Muscle of leg (tissue), 11 donors: ENCODE measurements around the gene FBXO44. TPM values are rescaled to one million over a fixed set of nuclear protein-coding genes. Genes with fewer than 3 reads are reported as not detected.

ENCODE experiments used
- DNase-seq: peaks from one replicate; pipeline ENCODE4 v3.0.0; 2013
- H3K27ac ChIP-seq: one replicate; pipeline ENCODE4 v1.5.1; 2013; ENCODE audit warnings: mild to moderate bottlenecking, low read length, control low read depth
- H3K27me3 ChIP-seq: one replicate; pipeline ENCODE4 v1.6.1; 2013; ENCODE audit warnings: low read length; ENCODE audit not compliant: control insufficient read depth, insufficient read depth
- H3K36me3 ChIP-seq: one replicate; pipeline ENCODE4 v1.6.1; 2013; ENCODE audit warnings: low read length; ENCODE audit not compliant: control insufficient read depth, insufficient read depth
- H3K4me1 ChIP-seq: one replicate; pipeline ENCODE4 v1.6.1; 2013; ENCODE audit warnings: low read length; ENCODE audit not compliant: control insufficient read depth, insufficient read depth
- H3K4me3 ChIP-seq: one replicate; pipeline ENCODE4 v1.5.1; 2013; ENCODE audit warnings: low read length, control low read depth
- H3K9me3 ChIP-seq: replicated peaks from 2 replicates; pipeline ENCODE4 v1.6.1; 2013; ENCODE audit warnings: low read depth, low read length; ENCODE audit not compliant: control insufficient read depth
- WGBS: methylation state at CpG from one replicate; pipeline ENCODE4 v1.1.5; 2013; ENCODE audit warnings: missing lambda C conversion rate; ENCODE audit not compliant: insufficient coverage; 5-methylcytosine and 5-hydroxymethylcytosine counted together
- polyA plus RNA-seq, 8 donors: library from polyadenylated mRNA; unstranded; fragments of 120-200 nt; gene quantifications; one replicate each; pipeline versions ENCODE4 v1.2.1 to v1.2.3, GENCODE V29; 2013; ENCODE audit warnings: inconsistent platforms in 1 of 8, low replicate concordance in 1 of 8; ENCODE audit not compliant: insufficient read length in 8 of 8, insufficient read depth in 1 of 8
- total RNA-seq: library from RNA; stranded (reverse); fragments of 120-200 nt; gene quantifications from one replicate; pipeline ENCODE4 v1.2.4, GENCODE V29; 2013

The FBXO44 gene
- total and polyA plus RNA-seq, 9 donors: 4.1 to 8.3 (median 4.6) TPM

DNA sequence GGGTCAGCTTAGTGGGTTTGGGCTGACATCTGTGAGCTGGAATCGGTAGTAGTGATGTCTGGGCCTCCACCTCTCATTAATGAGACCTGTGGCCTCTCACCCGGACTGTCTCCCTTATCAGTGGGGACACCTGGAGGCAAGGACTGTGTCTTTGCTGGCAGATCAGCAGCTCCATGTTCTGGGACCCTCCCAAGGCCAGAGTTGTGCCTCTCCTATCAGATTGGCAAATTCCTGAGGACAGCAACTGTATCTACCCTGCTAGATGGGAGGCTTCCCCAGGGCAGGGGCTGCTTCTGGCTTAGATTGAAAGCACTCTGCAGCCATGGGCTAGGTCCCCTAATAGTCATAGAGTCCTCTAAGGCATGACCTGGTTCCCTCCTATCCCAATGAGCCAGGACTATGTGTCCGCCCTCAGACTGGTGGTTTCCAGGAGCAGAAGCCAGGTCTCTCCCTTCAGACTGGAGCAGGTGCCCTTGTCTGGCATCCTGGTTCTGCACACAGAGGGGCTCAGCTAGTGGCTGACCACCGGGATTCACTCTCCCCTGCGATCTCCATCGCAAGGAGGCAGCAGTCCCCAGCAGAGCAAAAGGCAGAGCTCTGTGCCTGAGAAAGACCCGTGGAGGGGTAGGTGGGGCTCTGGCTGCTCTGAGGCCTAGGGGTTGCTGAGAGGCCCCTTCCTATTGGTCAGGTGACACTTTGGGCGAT lies 42.7 kb downstream of the FBXO44 start:
- no peak overlapping the region for H3K27ac ChIP-seq
- WGBS: 73% methylated on average over 5 of the region's 8 CpGs
- no peaks in the 10 kb centered on the region for H3K9me3 ChIP-seq
- peaks cover 54% of the 10 kb centered on the region for H3K27me3 ChIP-seq
- no peaks in the 10 kb centered on the region for H3K36me3 ChIP-seq
- no peak overlapping the region for H3K4me3 ChIP-seq
- no peak for DNase-seq
- peaks cover 31% of the 10 kb centered on the region for H3K4me1 ChIP-seq

DNA sequence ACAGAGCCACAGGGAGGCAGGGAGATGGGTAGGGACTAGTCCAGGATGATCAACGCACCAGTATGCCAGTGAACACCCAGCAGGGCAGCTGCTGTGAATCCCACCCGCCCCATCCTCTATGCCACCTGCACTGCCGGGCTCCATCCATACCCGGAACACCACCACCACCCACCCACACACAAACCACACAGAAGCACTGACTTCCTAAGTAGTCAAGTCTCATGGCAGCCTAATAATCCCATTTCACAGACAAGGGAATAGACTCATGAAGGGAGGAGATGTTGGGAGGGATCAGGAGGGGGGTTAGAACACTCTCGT lies 43.2 kb downstream of the FBXO44 start:
- no peak overlapping the region for H3K27ac ChIP-seq
- no peaks in the 10 kb centered on the region for H3K9me3 ChIP-seq
- no peak overlapping the region for H3K4me3 ChIP-seq
- no CpG with 5 or more reads among the region's 5 CpGs for WGBS
- H3K4me1 ChIP-seq: peaks cover 31% of the 10 kb centered on the region
- peaks cover 49% of the 10 kb centered on the region for H3K27me3 ChIP-seq
- H3K36me3 ChIP-seq: no peaks in the 10 kb centered on the region
- no peak for DNase-seq

DNA sequence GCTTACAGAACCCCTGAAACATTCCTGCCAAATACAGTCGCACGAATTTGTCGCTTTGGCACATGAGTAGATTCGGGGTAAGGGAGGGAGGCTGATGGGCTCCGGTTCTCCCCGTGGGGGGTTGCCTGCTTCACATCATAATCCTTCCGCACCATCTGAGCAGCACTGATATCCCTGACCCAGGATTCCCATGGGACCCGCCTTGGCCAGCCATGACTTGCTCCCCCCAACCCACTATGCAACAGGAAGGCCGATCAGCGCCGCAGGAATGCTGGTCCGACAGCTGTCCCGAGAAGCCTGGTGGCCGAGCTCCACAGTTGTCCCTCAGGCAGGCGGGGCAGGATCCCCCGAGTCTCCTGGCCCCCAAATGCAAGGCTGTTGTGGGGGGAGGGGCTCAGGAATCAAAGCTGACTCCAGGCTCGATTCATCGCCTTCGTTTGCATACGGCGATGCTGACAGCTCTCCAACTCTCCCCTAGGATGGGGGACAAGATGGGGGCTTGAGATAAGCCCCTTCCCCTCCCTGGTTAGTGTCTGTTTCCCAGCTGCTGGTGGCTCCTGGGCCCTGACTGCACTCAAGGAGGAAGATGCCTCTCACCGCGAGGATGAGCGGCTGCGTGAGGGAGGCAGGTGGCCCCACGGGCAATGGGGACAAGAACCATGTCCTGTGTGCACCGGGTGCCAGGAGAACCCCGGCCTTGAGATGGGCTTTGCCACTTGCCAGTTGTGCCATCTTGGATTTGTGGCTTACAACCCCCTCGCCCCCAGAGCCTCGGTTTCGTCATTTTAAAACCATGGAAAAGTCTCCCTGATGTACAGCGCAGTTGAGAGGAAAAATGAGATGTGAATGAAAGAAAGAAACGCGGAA lies 46.2 kb downstream of the FBXO44 start:
- peaks cover 31% of the 10 kb centered on the region for H3K4me1 ChIP-seq
- DNase-seq: peak; percentile 75

DNA sequence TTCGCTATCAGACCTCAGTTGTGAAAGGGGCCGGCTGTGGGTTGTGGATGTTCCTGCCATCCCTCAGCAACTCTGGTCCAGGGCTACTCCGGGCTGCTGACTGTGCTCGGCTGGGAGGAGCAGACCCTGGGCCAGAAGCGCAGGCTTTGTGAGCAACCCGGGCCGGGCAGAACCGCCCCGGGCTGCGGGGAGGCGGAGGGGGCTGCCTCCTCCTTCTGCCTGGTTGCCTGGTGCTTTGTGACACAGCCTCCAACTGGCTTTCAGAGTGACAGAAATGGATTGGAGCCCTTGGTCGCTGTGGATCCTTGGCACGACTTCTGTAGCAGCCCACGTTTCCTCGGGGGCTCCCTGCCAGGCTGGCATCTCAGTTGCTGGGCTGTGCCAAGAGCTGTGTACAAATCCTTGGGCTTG lies 46.9 kb downstream of the FBXO44 start:
- H3K36me3 ChIP-seq: no peaks in the 10 kb centered on the region
- H3K27ac ChIP-seq: peak overlapping the region; percentile 81
- H3K4me1 ChIP-seq: peaks cover 31% of the 10 kb centered on the region
- no peak overlapping the region for H3K4me3 ChIP-seq
- peak; percentile 66 for DNase-seq
- peaks cover 44% of the 10 kb centered on the region for H3K27me3 ChIP-seq
- 46% methylated on average over 13 of the region's 15 CpGs for WGBS
- H3K9me3 ChIP-seq: no peaks in the 10 kb centered on the region

More for the DNA sequence above, 46.2 kb downstream of the FBXO44 start:
- Histone ChIP-seq H3K9me3 (no peaks in the 10 kb centered on the region), H3K36me3 (no peaks in the 10 kb centered on the region), H3K4me3 (peak overlapping the region; percentile 15), H3K27me3 (peaks cover 44% of the 10 kb centered on the region), H3K27ac (peak overlapping the region; percentile 81)
- WGBS: 31% methylated on average over 25 of the region's 34 CpGs

DNA sequence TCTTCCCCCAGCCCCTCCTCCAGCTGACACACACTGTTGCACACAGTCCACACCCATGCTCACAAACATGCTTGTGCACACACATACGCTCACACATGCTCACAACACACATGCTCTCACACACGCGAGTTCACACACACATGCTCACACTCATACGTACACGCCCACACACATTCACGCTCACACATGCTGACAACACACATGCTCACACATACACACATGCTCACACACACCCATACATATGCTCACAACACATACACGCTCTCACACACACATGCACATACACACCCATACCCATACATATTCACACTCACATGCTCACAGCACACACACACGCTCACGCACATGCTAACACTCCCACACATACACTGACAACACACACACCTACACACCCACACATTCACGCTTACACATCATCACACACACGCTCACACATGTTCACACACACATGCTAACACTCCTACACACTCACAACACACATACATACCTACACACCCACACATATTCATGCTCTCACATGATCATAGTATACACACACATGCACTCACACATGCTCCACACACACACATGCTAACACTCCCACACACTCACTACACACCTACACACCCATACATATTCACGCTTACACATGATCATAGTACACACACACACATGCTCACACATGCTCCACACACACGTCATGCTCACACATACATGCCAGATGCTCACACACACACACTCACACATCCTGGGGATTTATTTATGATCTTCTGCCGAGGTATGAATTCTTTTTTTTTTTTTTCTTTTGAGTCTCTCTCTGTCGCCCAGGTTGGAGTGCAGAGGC lies 47.5 kb downstream of the FBXO44 start:
- Histone ChIP-seq H3K27me3 (peaks cover 43% of the 10 kb centered on the region), H3K4me3 (no peak overlapping the region), H3K27ac (no peak overlapping the region), H3K4me1 (peaks cover 32% of the 10 kb centered on the region), H3K36me3 (no peaks in the 10 kb centered on the region), H3K9me3 (no peaks in the 10 kb centered on the region)
- 75% methylated on average over 12 of the region's 15 CpGs for WGBS
- no peak for DNase-seq

DNA sequence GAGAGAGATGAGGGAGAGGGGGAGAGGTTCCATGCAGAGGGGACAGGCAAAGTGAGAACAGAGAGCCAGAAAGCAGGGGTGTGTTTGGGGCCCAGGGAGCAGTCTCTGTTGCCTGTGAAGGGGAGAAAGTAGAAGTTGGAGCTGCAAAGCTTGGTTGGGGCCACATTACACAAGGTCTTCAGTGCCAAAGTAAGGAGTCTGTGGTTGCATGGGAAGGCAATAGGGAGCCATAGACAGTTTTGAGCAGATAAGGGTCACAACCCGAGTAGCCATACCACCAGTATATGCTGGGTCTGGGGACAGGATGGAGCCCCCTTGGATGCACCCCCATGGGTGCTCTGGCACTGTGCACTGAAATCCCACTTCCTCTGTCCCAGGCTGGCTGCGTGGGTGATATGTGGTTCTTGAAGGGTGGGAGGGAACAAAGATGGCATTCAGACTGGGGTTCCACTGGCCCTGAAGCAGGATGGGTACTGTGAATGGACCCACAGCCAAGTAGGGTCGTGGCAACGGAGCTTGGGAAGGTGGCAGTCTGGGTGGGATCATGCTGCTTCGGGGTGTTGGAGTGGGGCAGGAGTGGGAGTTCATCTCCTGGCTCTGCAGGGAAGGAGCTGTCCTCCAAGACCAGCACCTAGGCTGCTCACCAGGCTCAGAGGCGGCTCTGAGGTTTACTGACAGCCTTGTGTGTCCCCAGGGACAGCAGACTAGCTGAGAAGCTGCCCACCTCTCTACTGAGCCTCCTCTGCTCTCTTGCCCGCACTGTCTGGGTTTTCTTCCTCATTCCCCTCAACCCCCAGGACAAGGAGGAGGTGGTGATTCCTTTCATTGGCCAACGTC lies 48.9 kb downstream of the FBXO44 start:
- no peak overlapping the region for H3K27ac ChIP-seq
- no peak for DNase-seq
- WGBS: 58% methylated on average over 5 of the region's 8 CpGs
- H3K4me1 ChIP-seq: peaks cover 42% of the 10 kb centered on the region
- peaks cover 38% of the 10 kb centered on the region for H3K27me3 ChIP-seq
- no peak overlapping the region for H3K4me3 ChIP-seq
- H3K36me3 ChIP-seq: no peaks in the 10 kb centered on the region
- H3K9me3 ChIP-seq: no peaks in the 10 kb centered on the region

DNA sequence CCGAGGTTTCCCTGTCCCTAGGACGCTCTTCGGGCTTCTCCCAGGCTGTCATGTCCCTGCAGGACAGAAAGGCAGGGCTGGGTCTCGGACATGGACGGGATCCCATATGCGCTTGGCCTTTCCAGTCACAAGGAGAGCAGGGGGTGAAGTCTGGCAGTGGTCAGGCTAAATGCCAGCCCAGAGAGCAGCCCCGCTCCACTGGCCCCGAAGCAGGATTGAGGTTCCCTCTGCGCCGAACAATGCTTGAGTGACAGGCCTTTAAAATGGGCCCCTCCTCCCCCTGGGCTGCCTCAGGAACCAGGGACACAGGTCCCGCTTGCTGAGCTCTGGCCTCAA lies 49.5 kb downstream of the FBXO44 start:
- peaks cover 34% of the 10 kb centered on the region for H3K27me3 ChIP-seq
- WGBS: 50% methylated on average over 9 of the region's 11 CpGs
- H3K4me3 ChIP-seq: no peak overlapping the region
- H3K4me1 ChIP-seq: peaks cover 40% of the 10 kb centered on the region
- H3K9me3 ChIP-seq: no peaks in the 10 kb centered on the region
- no peak overlapping the region for H3K27ac ChIP-seq
- H3K36me3 ChIP-seq: no peaks in the 10 kb centered on the region
- DNase-seq: no peak

DNA sequence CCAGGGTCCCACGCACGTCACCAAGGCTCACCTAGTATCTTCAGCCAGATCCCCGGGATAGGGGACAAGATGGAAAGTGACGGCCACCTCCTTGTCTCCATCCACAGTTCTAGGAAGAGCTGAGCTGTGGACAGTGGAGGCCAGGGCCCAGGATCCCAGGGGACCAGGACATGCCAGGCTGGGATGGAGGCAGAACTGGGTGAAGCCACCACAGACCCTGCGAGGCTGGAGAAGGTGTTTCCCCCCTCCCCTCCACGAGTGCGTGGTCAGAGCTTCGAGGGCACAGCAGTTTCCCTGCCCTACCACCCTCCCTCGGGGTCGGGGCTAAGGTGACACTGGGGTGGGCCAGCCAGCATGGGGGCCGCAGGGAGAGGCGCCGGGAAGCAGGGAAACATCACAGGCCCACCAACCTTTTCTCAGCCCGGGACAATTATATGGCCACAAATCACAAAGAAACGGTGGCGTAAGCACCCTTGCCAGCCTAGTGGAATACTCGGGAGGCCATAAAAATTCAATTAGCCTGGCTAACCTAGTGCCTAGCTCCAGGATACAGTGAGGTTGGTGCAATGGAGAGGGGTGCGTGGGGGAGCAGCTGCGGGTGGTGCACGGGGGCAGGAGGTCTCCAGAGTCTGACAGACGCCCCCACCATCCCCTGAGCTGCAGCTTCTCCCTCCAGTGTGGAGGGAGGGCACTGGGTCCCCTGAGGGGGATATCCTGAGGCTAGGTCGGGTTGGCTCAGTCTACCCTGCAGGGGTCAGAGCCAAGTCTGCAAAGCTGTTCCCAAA lies 50.2 kb downstream of the FBXO44 start:
- Histone ChIP-seq H3K4me1 (peaks cover 40% of the 10 kb centered on the region), H3K27me3 (peaks cover 36% of the 10 kb centered on the region), H3K36me3 (no peaks in the 10 kb centered on the region), H3K27ac (no peak overlapping the region), H3K9me3 (no peaks in the 10 kb centered on the region), H3K4me3 (no peak overlapping the region)
- 61% methylated on average over 7 of the region's 22 CpGs for WGBS
- DNase-seq: no peak

DNA sequence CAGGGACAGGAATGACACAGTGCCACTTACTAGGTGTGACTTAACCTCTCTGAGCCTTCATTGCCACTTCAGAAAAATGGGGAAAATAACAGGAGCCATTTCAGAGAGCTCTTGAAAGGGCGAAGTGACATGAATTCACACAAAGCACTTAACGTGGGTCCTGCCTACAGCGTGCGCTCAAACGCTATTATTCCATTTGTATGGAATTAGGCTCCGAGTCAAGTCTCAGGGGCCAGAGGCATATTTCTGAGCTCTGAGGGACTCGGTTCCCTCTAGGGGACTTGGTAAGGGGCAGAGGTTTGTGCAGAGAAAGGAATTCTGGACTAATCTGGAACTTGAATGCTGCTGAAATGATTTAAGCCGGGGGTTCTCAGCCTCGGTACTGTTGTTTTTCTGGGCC lies 50.9 kb downstream of the FBXO44 start:
- no peaks in the 10 kb centered on the region for H3K9me3 ChIP-seq
- DNase-seq: no peak
- no peaks in the 10 kb centered on the region for H3K36me3 ChIP-seq
- 72% methylated on average over 8 of the region's 9 CpGs for WGBS
- no peak overlapping the region for H3K4me3 ChIP-seq
- peaks cover 34% of the 10 kb centered on the region for H3K27me3 ChIP-seq
- no peak overlapping the region for H3K27ac ChIP-seq
- peaks cover 33% of the 10 kb centered on the region for H3K4me1 ChIP-seq
